CD14-positive monocyte (primary cell): Measurements from ENCODE around the gene NFKBIZ. TPM values are rescaled to one million over a fixed set of nuclear protein-coding genes. Genes with fewer than 3 reads are reported as not detected.

Source experiments
- DNase-seq, 3 donors: peaks; one replicate each; pipeline ENCODE4 v3.0.0-alpha.2; 2011 to 2022
- H2AFZ ChIP-seq: 2 replicates; pipeline ENCODE4 v1.6.0; 2012; ENCODE audit warnings: mild to moderate bottlenecking, low read depth, low read length, inconsistent platforms; ENCODE audit not compliant: insufficient read depth, poor library complexity, severe bottlenecking
- H3K27ac ChIP-seq, 2 donors: 1 replicate in 1 of 2; 2 replicates in 1 of 2; pipeline ENCODE4 v1.5.1; 2012 to 2013; ENCODE audit warnings: low read length in 2 of 2, control low read depth in 1 of 2, inconsistent platforms in 1 of 2, low read depth in 1 of 2, mild to moderate bottlenecking in 1 of 2
- H3K27me3 ChIP-seq, 2 donors: one replicate each; pipeline versions ENCODE4 v1.6.0 to v1.6.1; 2011 to 2013; ENCODE audit warnings: low read length in 2 of 2; ENCODE audit not compliant: control insufficient read depth in 2 of 2, insufficient read depth in 2 of 2
- H3K36me3 ChIP-seq, 2 donors: replicated peaks in 1 of 2; 1 replicate in 1 of 2; 2 replicates in 1 of 2; pipeline versions ENCODE4 v1.5.1 to v1.6.1; 2012 to 2013; ENCODE audit warnings: low read length in 2 of 2, control low read depth in 1 of 2, inconsistent platforms in 1 of 2, mild to moderate bottlenecking in 1 of 2; ENCODE audit not compliant: insufficient read depth in 2 of 2, control insufficient read depth in 1 of 2
- H3K4me1 ChIP-seq, 2 donors: 1 replicate in 1 of 2; 2 replicates in 1 of 2; pipeline versions ENCODE4 v1.5.1 to v1.6.1; 2012 to 2013; ENCODE audit warnings: low read length in 2 of 2, control low read depth in 1 of 2, inconsistent platforms in 1 of 2, mild to moderate bottlenecking in 1 of 2, moderate library complexity in 1 of 2; ENCODE audit not compliant: insufficient read depth in 2 of 2, control insufficient read depth in 1 of 2
- H3K4me2 ChIP-seq: replicated peaks from 2 replicates; pipeline ENCODE3; 2012; ENCODE audit warnings: low read length, moderate library complexity, mild to moderate bottlenecking; ENCODE audit not compliant: poor library complexity, severe bottlenecking; ENCODE audit errors: extremely low read depth
- H3K4me3 ChIP-seq, 3 experiments: fragments of 200-600 bp in 1 of 3; sonication (generic) in 1 of 3; replicated peaks in 1 of 3; 1 replicate in 2 of 3; 2 replicates in 1 of 3; pipeline ENCODE4 v1.5.1; 2011 to 2013; ENCODE audit warnings: low read length in 3 of 3, mild to moderate bottlenecking in 3 of 3, control low read depth in 2 of 3, low read depth in 2 of 3, inconsistent platforms in 1 of 3, moderate library complexity in 1 of 3
- H3K79me2 ChIP-seq: 2 replicates; pipeline ENCODE4 v1.6.0; 2012; ENCODE audit warnings: mild to moderate bottlenecking, control low read depth, inconsistent platforms, low read length, moderate library complexity; ENCODE audit not compliant: insufficient read depth
- H3K9ac ChIP-seq: 2 replicates; pipeline ENCODE4 v1.6.0; 2017; ENCODE audit warnings: low read length, mild to moderate bottlenecking; ENCODE audit not compliant: insufficient read depth, poor library complexity, severe bottlenecking
- H3K9me3 ChIP-seq, 2 donors: replicated peaks in 1 of 2; 1 replicate in 1 of 2; 2 replicates in 1 of 2; pipeline versions ENCODE4 v1.5.1 to v1.6.1; 2012 to 2013; ENCODE audit warnings: low read length in 2 of 2, control low read depth in 1 of 2; ENCODE audit not compliant: control insufficient read depth in 1 of 2, insufficient read depth in 1 of 2
- H4K20me1 ChIP-seq: 2 replicates; pipeline ENCODE4 v1.6.0; 2012; ENCODE audit warnings: mild to moderate bottlenecking, low read length, control low read depth, moderate library complexity; ENCODE audit not compliant: insufficient read depth
- H3K27ac Mint-ChIP-seq, 7 donors: one replicate each; pipeline ENCODE4 v1.8.0; 2020; ENCODE audit warnings: mild to moderate bottlenecking in 7 of 7, mixed read lengths in 7 of 7, moderate library complexity in 6 of 7, inconsistent platforms in 2 of 7
- H3K27me3 Mint-ChIP-seq, 3 donors: one replicate each; pipeline ENCODE4 v1.8.0; 2021 to 2022; ENCODE audit warnings: low read depth in 3 of 3, mild to moderate bottlenecking in 3 of 3, mixed read lengths in 3 of 3, moderate library complexity in 3 of 3, inconsistent platforms in 1 of 3
- H3K36me3 Mint-ChIP-seq, 2 donors: one replicate each; pipeline ENCODE4 v1.8.0; 2020; ENCODE audit warnings: mixed read lengths in 2 of 2, inconsistent platforms in 1 of 2, mild to moderate bottlenecking in 1 of 2
- H3K4me1 Mint-ChIP-seq: one replicate; pipeline ENCODE4 v1.8.0; 2020; ENCODE audit warnings: mild to moderate bottlenecking, mixed read lengths
- H3K4me3 Mint-ChIP-seq, 2 donors: one replicate each; pipeline ENCODE4 v1.8.0; 2020; ENCODE audit warnings: mild to moderate bottlenecking in 2 of 2, mixed read lengths in 2 of 2, moderate library complexity in 1 of 2
- H3K9me3 Mint-ChIP-seq, 7 donors: one replicate each; pipeline ENCODE4 v1.8.0; 2020 to 2022; ENCODE audit warnings: mixed read lengths in 7 of 7, mild to moderate bottlenecking in 6 of 7, moderate library complexity in 6 of 7, inconsistent platforms in 2 of 7
- CTCF ChIP-seq: fragments of 200-600 bp; IDR thresholded peaks from one replicate; pipeline ENCODE4 v1.8.0; 2022; ENCODE audit warnings: antibody characterized with exemption, mild to moderate bottlenecking
- WGBS: methylation state at CpG from one replicate; pipeline ENCODE4 v1.1.5; 2013; ENCODE audit warnings: missing lambda C conversion rate; ENCODE audit not compliant: insufficient coverage; 5-methylcytosine and 5-hydroxymethylcytosine counted together
- intact Hi-C, 2 donors: fragments of 100-400 bp; cut with micrococcal nuclease; formaldehyde crosslinking; loops; one replicate each; pipeline versions ENCODE4 v1.15.0 to v1.15.1; 2023
- polyA plus RNA-seq, 3 donors: library from polyadenylated mRNA; depleted of rRNA in 1 of 3; unstranded in 2 of 3; stranded (reverse) in 1 of 3; fragments of 300-500 nt in 2 of 3; fragments of >200 nt in 1 of 3; fragmentation: Illumina TruSeq in 2 of 3; gene quantifications; 1 replicate in 2 of 3; 2 replicates in 1 of 3; pipeline ENCODE4 v1.2.3, GENCODE V29; 2012 to 2021

NFKBIZ gene
- polyA plus RNA-seq, 3 donors: 71.0 to 592 (median 84.9) TPM

- intact Hi-C loops: no loop called here
- peaks cover 6% of the 10 kb centered on the region for H3K4me1 Mint-ChIP-seq
- Histone ChIP-seq H3K79me2 (peaks cover 70% of the 10 kb centered on the region), H3K4me2 (no peak overlapping the region), H3K27me3 (no peaks in the 10 kb centered on the region), H3K9me3 (no peaks in the 10 kb centered on the region), H4K20me1 (peaks cover 7% of the 10 kb centered on the region), H3K9ac (no peak overlapping the region), H2AFZ (no peak overlapping the region), H3K4me3 (no peak overlapping the region), H3K4me1 (peaks cover 4% of the 10 kb centered on the region in 2 donors), H3K36me3 (peaks cover 36 to 70% of the 10 kb centered on the region in 2 donors), H3K27ac (peak overlapping the region in 1 of 2 donors; percentile 4)
- H3K27me3 Mint-ChIP-seq: no peaks in the 10 kb centered on the region
- TF ChIP-seq CTCF: no peak
- peak overlapping the region in 2 of 7 donors; percentile 25 to 51 for H3K27ac Mint-ChIP-seq
- peaks cover 57 to 72% of the 10 kb centered on the region in 2 donors for H3K36me3 Mint-ChIP-seq
- no peak for DNase-seq
- no peak overlapping the region for H3K4me3 Mint-ChIP-seq
- no peaks in the 10 kb centered on the region for H3K9me3 Mint-ChIP-seq
- 100% methylated on average over 4 of the region's 4 CpGs for WGBS
These were observed 48.1 kb upstream of the NFKBIZ start for GRCh38 chr3:101801174-101801573.

GRCh38 chr3:101802179-101802578 lies 47.1 kb upstream of the NFKBIZ start:
- Histone ChIP-seq H3K79me2 (peaks cover 62% of the 10 kb centered on the region), H3K27me3 (no peaks in the 10 kb centered on the region), H3K4me2 (no peak overlapping the region), H2AFZ (no peak overlapping the region), H3K4me1 (peaks cover 4% of the 10 kb centered on the region in 2 donors), H3K36me3 (peaks cover 35 to 70% of the 10 kb centered on the region in 2 donors), H3K27ac (peak overlapping the region in 1 of 2 donors; percentile 4), H3K4me3 (no peak overlapping the region), H3K9ac (no peak overlapping the region), H3K9me3 (no peaks in the 10 kb centered on the region), H4K20me1 (peaks cover 4% of the 10 kb centered on the region)
- intact Hi-C loops: no loop called here
- peaks cover 4% of the 10 kb centered on the region for H3K4me1 Mint-ChIP-seq
- no peaks in the 10 kb centered on the region for H3K27me3 Mint-ChIP-seq
- peaks cover 55 to 73% of the 10 kb centered on the region in 2 donors for H3K36me3 Mint-ChIP-seq
- H3K9me3 Mint-ChIP-seq: no peaks in the 10 kb centered on the region
- peak overlapping the region in 2 of 7 donors; percentile 1 to 80 for H3K27ac Mint-ChIP-seq
- TF ChIP-seq CTCF: no peak
- no CpG with 5 or more reads among the region's 2 CpGs for WGBS
- DNase-seq: no peak
- H3K4me3 Mint-ChIP-seq: no peak overlapping the region
